ENCODE measurements around the gene SMCR8. TPM values are rescaled to one million over a fixed set of nuclear protein-coding genes. Genes with fewer than 3 reads are reported as not detected.

Gene SMCR8
- total RNA-seq, 1 experiment from 2014 or later: 23.5 TPM

DNA sequence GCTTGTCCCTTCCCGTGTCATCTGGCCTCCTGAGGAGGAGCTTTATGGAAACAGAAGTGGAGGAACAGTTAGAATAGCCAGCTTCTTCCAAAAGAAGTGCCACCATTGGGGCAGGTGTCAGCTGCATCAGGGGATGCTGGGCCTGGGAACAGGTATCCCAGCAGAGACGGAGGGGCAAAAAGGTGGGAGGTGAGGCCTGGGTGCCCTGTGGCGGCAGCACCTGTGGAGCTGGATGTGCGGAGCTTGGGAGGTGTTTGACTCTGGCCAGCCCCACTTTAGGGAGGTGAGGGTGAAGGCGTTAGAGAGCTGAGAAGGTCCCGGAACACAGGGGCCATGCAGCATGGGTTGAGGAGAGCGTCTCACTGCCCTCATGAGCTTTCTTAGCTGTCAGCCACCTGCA is 5.2 kb downstream of the SMCR8 start:
- no TSS peak for BruUV-seq (replicated peaks)
- POLR2A ChIA-PET (ENCODE audit: low non-redundant PET): no interaction called here
- peaks cover 16% of the 10 kb centered on the region for H3K4me1 ChIP-seq (ENCODE audit: insufficient read depth, low read length, poor library complexity, severe bottlenecking)
- peaks cover 11% of the 10 kb centered on the region for H3K36me3 ChIP-seq (ENCODE audit: insufficient read depth, low read length, poor library complexity, severe bottlenecking)
- H3K4me3 ChIP-seq (ENCODE audit: low read depth, low read length, poor library complexity, severe bottlenecking): no peak overlapping the region
- no peaks in the 10 kb centered on the region for H3K9me3 ChIP-seq (ENCODE audit: low read depth, low read length, poor library complexity, severe bottlenecking)
- no peak overlapping the region for H3K27ac ChIP-seq (ENCODE audit: low read depth, low read length, poor library complexity, severe bottlenecking)
- intact Hi-C loops (cut with micrococcal nuclease; ENCODE audit: unreplicated experiment): no loop called here
- no peak for DNase-seq (ENCODE audit: low spot score)
- TF ChIP-seq EZH2 (IDR thresholded peaks at IDR 0.05; ENCODE audit: borderline replicate concordance, low read depth, low read length, poor library complexity, severe bottlenecking): no peak
- TF ChIP-seq CTCF (conservative IDR thresholded peaks at IDR 0.05; ENCODE audit: low read depth, low read length): no peak
- no peaks in the 10 kb centered on the region for H3K27me3 ChIP-seq (replicated peaks; ENCODE audit: insufficient read depth, low read depth, low read length, poor library complexity)
- CTCF ChIA-PET: no interaction called here

GRCh38 chr17:18321309-18321708 is 6.2 kb downstream of the SMCR8 start:
- ChIA-PET POLR2A (ENCODE audit: low non-redundant PET) (no interaction called here), CTCF (no interaction called here)
- BruUV-seq (replicated peaks): no TSS peak
- DNase-seq (ENCODE audit: low spot score): no peak
- no peaks in the 10 kb centered on the region for H3K27me3 ChIP-seq (replicated peaks; ENCODE audit: insufficient read depth, low read depth, low read length, poor library complexity)
- H3K36me3 ChIP-seq (ENCODE audit: insufficient read depth, low read length, poor library complexity, severe bottlenecking): peaks cover 11% of the 10 kb centered on the region
- TF ChIP-seq CTCF (conservative IDR thresholded peaks at IDR 0.05; ENCODE audit: low read depth, low read length) (no peak), EZH2 (IDR thresholded peaks at IDR 0.05; ENCODE audit: borderline replicate concordance, low read depth, low read length, poor library complexity, severe bottlenecking) (no peak)
- peaks cover 10% of the 10 kb centered on the region for H3K4me1 ChIP-seq (ENCODE audit: insufficient read depth, low read length, poor library complexity, severe bottlenecking)
- no peaks in the 10 kb centered on the region for H3K9me3 ChIP-seq (ENCODE audit: low read depth, low read length, poor library complexity, severe bottlenecking)
- H3K4me3 ChIP-seq (ENCODE audit: low read depth, low read length, poor library complexity, severe bottlenecking): no peak overlapping the region
- H3K27ac ChIP-seq (ENCODE audit: low read depth, low read length, poor library complexity, severe bottlenecking): no peak overlapping the region
- intact Hi-C loops (cut with micrococcal nuclease; ENCODE audit: unreplicated experiment): no loop called here

DNA sequence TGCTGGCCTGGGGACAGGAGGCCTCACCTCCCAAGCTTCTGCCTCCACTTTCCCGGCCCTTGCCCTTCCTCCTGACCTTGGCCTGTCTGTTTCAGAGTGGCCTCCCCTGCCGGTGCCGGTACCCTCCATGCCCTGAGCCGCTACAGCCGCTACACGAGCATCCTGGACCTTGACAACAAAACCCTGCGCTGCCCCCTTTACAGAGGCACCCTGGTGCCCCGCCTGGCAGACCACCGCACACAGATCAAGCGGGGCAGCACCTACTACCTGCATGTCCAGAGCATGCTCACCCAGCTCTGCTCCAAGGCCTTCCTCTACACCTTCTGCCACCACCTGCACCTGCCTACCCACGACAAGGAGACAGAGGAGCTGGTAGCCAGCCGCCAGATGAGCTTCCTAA is 7.4 kb downstream of the SMCR8 start:
- ChIA-PET POLR2A (ENCODE audit: low non-redundant PET) (no interaction called here), CTCF (no interaction called here)
- TF ChIP-seq CTCF (conservative IDR thresholded peaks at IDR 0.05; ENCODE audit: low read depth, low read length): no peak
- Histone ChIP-seq H3K9me3 (ENCODE audit: low read depth, low read length, poor library complexity, severe bottlenecking) (no peaks in the 10 kb centered on the region), H3K4me3 (ENCODE audit: low read depth, low read length, poor library complexity, severe bottlenecking) (no peak overlapping the region), H3K4me1 (ENCODE audit: insufficient read depth, low read length, poor library complexity, severe bottlenecking) (no peaks in the 10 kb centered on the region), H3K27me3 (replicated peaks; ENCODE audit: insufficient read depth, low read depth, low read length, poor library complexity) (no peaks in the 10 kb centered on the region), H3K27ac (ENCODE audit: low read depth, low read length, poor library complexity, severe bottlenecking) (no peak overlapping the region), H3K36me3 (ENCODE audit: insufficient read depth, low read length, poor library complexity, severe bottlenecking) (peaks cover 7% of the 10 kb centered on the region)
- BruUV-seq (replicated peaks): no TSS peak
- intact Hi-C loops (cut with micrococcal nuclease; ENCODE audit: unreplicated experiment): no loop called here
- no peak for DNase-seq (ENCODE audit: low spot score)

Data from A673 (cell line).